ENCODE data around the gene INPP5A.

GRCh38 chr10:132616170-132616995, 78.8 kb downstream of the INPP5A start:
- no peak for TF ChIP-seq REST (IDR thresholded peaks at IDR 0.05; ENCODE audit: borderline replicate concordance)
- TF ChIP-seq REST (CRISPR knock-in tag; IDR thresholded peaks at IDR 0.05; ENCODE audit: low read depth) = no peak
- TF ChIP-seq ZBTB8A (IDR thresholded peaks at IDR 0.05; ENCODE audit: partially characterized antibody) = no peak

All from K562 (cell line).